ENCODE data around the gene ZNF577.

Gene ZNF577

GRCh38 chr19:51821921-51822320 lies 65.8 kb downstream of the ZNF577 start:
- TF ChIP-seq ZNF274 (IDR thresholded peaks at IDR 0.05; ENCODE audit: low read depth, low read length): no peak
- H3K4me3 ChIP-seq (ENCODE audit: low read length): no peak overlapping the region

- TF ChIP-seq ZNF274 (IDR thresholded peaks at IDR 0.05; ENCODE audit: low read depth, low read length): no peak
- no peak overlapping the region for H3K4me3 ChIP-seq (ENCODE audit: low read length)
Measured at GRCh38 chr19:51821456-51821855, 66.3 kb downstream of the ZNF577 start.

Data from GM08714 (cell line).